HG03442 (cell line): Measurements from ENCODE around the gene EME1.
"Not testable (repeated sequence)": the region's sequence is repeated elsewhere in the genome, so short reads cannot be mapped to it uniquely, and the experiment has no call there.

Experiments
- ATAC-seq: cut with Tn5 transposase; IDR thresholded peaks from one replicate; pipeline ENCODE4 v1.9.1; 2021; ENCODE audit warnings: mild to moderate bottlenecking, moderate library complexity; ENCODE audit not compliant: unreplicated experiment

EME1 gene

DNA sequence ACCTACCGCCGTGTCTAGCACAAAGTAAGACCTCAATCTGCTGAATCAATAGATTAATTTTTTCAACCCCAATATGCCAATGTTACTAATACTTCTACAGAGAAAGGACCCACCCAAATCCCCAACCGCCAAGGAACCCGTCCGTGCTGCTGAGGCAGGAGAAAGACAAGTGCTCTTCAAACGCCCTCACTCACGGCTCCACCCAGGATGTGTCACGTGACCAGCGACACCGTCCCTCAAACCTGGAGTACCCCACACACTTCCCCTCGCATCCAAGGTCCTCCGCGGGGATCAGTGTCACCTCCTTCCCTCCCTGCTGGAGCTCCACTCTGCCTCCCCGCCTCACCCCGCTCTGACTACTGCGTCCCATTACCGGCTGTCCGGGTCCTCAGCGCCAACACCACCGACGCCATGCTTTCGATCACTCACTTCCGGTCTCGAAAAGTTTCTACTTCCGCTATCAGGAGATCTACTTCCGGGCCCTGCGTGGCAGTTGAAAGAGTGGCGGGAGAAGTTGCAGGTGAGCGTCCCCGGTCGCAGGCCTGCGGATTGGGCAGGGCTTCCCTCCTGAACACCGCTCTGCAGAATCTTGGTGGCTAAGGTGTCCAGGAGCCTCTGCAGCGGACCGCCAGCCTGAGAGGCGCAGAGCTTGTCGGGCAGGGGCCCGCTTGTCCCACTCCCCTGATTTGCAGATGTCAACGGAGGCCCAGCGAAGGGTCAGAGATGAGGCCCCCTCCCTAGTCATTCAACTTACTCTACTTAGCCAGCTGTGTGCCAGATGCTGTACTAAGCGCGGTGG lies at the start of gene EME1, which contains the start of gene MRPL27:
Gene EME1 (plus strand): TSS at position 472 of the 799 bp plus-strand sequence. CDS start 1,980 bp downstream, outside the sequence.
Gene MRPL27 (minus strand): TSS at position 427 of the 799 bp plus-strand sequence. CDS start 14 bp downstream, at position 413.
- ATAC-seq, result peak; percentile 76

GRCh38 chr17:50325906-50326305 lies 47.1 kb upstream of the EME1 start:
- no peak for ATAC-seq

- no peak for ATAC-seq
Observed at GRCh38 chr17:50326831-50327364, 46.1 kb upstream of the EME1 start.

- no peak for ATAC-seq
Observed at GRCh38 chr17:50328363-50329325, 44.4 kb upstream of the EME1 start.

DNA sequence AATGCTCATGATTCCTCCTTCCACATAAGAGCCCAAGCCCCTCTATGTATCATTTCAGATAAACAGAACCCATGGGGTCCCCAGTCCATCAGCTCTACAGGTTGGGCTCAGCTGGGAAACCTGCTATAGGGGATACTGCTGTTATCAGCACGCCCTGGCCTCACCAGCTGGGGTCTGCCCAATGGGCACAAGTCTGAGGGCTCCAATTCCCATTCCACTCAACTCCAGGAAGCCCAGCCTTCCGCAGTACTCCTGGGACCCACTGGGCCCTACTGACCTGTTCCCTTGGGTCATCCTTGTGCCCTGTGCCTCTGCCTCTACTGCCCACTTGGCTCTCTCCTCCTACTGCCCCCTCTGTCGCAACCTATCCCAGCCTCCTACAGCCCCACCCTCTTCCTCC lies 43.3 kb upstream of the EME1 start:
- ATAC-seq, result no peak

DNA sequence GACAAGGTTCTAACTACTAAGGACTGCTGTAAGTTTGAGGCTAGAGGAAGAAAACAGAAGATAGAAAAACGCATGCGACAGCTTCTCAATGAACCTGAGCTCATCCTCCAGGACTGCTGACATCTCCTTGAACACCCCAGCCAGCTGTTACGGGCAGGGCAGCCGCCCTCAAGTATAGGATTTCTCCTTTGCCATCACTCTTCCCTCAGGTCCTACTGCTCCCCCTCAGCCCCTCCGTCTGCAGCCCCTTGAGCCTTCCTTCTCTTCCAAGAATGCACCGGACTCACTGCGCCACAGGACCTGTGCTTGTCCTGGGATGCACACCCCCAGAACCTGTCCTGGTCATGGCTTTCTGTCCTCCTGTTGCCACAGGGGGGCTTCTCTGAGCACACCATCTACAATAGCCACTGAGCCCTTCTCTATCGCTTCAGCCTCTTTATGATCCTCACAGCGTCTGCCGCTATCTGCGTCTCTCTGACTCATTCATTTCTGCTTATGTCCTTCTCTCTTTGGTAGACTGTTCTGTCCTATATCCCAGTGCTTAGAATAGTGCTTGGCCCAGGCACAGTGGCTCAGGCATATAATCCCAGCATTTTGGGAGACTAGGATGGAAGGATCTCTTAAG lies 42.8 kb upstream of the EME1 start:
- ATAC-seq, result no peak

DNA sequence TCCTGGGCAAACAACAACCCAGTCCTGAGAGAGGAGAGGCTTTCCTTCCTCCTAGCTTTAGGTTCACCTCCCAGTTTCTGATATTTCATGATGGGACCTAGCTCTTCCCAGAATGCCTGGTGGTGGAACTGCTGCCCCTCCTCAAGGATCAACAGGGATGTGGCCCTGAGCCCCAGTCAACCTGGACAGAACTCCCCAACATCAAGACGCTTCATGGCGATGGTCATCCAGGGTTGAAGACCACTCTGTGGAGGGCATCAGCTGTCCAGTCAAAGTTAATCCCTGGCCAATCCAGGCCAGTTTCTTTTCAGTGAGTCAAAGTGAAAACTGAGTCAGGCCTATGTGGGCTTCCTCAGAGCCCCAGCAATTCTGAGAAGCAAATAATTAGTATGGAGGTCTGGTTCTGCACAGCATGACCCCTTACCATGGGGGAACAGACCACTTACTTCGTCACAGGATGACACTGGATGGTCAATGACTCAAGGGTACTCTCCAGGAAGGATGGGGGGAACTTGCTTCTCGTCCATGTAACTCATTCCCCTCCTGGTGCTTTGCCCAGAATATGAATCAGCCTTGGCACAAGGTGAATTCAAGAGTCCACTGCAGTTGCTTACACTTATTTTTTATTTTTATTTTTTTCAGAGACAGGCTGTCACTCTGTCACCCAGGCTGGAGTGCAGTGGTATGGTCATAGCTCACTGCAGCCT lies 41.8 kb upstream of the EME1 start:
- no peak for ATAC-seq

DNA sequence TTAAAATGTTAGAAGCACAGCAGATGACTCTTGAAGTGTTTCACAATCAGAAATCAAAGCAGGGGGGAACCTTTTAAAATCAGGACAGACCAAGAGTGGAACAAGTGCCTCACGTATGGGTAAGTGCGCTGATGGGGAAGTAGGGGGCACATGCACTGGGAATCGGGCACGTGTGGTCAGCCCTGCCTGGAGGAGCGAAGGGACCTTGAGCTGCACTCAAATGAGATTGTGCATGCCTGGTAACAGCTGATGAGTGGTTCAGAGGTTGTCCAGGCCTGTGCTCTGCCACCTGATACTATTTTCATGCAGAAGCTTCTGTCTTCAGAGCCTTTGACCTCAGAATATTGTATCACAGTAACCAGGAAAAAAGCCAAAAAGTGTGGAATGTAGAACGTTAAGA lies 40.8 kb upstream of the EME1 start:
- ATAC-seq, result no peak

GRCh38 chr17:50333291-50334057 lies 39.6 kb upstream of the EME1 start:
- ATAC-seq, result not testable (repeated sequence)

GRCh38 chr17:50337956-50338355 lies 35.1 kb upstream of the EME1 start:
- ATAC-seq, result no peak

GRCh38 chr17:50338645-50339044 lies 34.4 kb upstream of the EME1 start:
- no peak for ATAC-seq

DNA sequence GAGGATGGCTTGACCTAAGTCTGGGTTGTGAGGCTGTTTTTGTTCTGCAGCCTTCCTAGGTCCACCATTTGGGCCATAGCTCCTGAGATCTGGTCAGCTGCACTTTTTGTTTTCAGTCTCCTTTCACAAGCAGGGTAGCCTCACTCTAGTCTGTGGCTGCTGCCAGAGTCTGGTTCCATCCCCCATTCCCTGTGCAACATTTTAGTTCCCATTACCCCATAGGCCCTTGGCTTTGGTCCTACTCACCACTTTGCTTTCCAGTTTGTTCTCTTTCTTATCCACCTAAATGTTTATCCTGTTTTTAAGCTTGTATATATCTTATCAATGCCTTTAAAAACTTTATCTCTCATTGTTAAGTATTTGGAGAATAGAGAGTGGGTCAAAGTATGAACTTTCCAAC lies 33.6 kb upstream of the EME1 start:
- ATAC-seq, result no peak

GRCh38 chr17:50344731-50345365 lies 28.2 kb upstream of the EME1 start:
- no peak for ATAC-seq

DNA sequence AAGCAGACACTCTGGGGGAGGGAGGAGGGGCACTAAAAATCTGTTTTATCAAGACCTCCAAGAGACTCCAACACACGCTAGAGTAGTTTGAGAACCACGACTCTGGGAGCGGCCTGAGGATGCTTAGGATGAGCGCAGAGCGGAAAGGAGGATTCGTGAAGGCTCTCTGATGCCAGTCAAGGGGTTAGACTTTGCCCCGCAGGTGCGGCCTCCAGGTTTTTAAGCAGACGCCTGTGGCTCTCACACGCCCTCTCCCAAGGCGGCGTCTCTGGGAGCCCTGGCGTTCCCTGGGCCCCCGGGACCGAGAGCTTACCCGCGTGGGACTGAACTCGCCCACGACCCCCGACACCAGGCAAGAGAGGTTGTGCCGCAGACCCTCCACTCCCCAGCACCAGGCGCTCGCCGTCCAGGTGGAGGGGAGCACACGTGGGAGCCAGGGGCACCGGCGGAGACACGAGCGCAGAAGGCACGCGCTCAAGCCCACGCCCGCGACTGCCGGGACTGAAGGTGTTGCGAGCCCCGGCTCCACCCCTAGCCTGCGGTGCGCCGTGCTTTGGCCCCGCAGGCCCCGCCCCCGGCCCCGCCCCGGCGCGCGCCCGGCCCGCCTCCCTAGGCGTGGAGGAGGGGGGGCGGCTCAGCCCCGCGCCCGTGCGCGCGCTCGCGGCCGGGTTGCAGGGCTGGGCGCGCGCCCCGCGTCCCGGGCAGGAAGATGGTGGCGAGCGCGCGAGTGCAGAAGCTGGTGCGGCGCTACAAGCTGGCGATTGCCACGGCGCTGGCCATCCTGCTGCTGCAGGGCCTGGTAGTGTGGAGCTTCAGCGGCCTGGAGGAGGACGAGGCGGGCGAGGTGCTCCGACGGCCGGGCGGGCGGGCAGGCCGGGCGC lies 27.4 kb upstream of the EME1 start, which contains the start of gene XYLT2:
Gene XYLT2 (plus strand): TSS at position 695 of the 881 bp plus-strand sequence. CDS start 15 bp downstream, at position 710.
- peak; percentile 76 for ATAC-seq

DNA sequence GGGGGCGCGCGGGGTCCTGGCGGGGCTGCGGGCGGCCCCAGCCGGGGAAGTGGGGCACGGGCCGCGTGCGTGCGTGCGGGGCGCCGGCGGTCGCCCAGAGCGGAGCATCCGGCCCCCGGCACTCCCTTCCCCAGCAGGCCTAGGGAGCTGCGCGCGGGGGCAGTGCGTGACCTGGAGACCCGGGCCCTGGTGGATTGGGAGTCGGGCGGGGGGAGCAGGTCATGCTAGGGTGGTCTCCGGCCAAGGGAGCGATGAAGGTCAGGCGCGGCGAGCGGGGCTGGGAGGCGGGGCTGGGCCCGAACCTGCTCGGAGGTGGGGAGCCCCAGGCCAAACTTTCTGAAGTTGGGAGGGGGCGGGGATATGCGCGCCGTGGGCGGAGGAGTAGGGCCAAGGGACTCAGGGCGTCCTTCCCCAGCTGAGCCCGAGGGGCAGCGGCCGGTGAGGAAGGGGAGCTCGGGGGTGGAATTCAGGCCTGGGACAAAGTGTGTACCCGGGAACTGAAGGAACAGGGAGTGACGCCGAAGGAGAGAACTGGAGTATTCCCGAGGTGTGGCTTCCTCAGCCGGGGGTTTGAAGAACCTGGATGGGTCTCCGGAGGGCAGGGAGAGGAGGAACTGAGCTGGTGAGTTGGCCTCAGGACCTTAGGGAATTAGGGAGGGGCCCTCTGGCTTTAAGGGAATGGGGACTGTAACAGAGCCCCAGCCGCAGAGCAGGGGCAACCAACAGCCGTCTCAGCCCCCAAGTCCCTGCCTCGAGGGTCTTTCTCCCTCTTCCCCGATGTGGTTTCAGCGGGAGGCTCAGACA lies 26.5 kb upstream of the EME1 start:
- ATAC-seq, result peak; percentile 43

- ATAC-seq, result no peak
Observed at GRCh38 chr17:50347117-50347893, 25.7 kb upstream of the EME1 start.
